Mucosa of descending colon (tissue), 3 donors: ENCODE results near the gene ADCY10. TPM values are rescaled to one million over a fixed set of nuclear protein-coding genes. Genes with fewer than 3 reads are reported as not detected.
"Not testable (repeated sequence)": the region's sequence is repeated elsewhere in the genome, so short reads cannot be mapped to it uniquely, and the experiment has no call there.

ENCODE experiments used
- ATAC-seq: fragments of 200-7000 bp; cut with Tn5 transposase; one replicate; pipeline ENCODE4 v1.9.1; 2020; ENCODE audit warnings: mild to moderate bottlenecking, moderate library complexity
- DNase-seq, 3 donors: peaks; one replicate each; pipeline ENCODE4 v3.0.0-alpha.2; 2020
- H3K36me3 ChIP-seq: fragments of 200-600 bp; one replicate; pipeline ENCODE4 v1.8.0; 2021; ENCODE audit warnings: low read depth, mild to moderate bottlenecking
- H3K4me1 ChIP-seq: fragments of 200-600 bp; one replicate; pipeline ENCODE4 v1.8.0; 2021; ENCODE audit warnings: low read depth, mild to moderate bottlenecking
- H3K4me3 ChIP-seq: fragments of 200-600 bp; one replicate; pipeline ENCODE4 v1.8.0; 2021; ENCODE audit warnings: mild to moderate bottlenecking
- H3K9me3 ChIP-seq: fragments of 200-600 bp; one replicate; pipeline ENCODE4 v1.8.0; 2021; ENCODE audit warnings: mild to moderate bottlenecking
- CTCF ChIP-seq: fragments of 200-600 bp; IDR thresholded peaks from one replicate; pipeline ENCODE4 v1.8.0; 2022; ENCODE audit warnings: antibody characterized with exemption, mild to moderate bottlenecking
- intact Hi-C, 2 donors: fragments of 100-400 bp; cut with DNase I in 1 of 2; cut with micrococcal nuclease in 1 of 2; formaldehyde crosslinking; loops; one replicate each; pipeline versions ENCODE4 v1.11.0 to v1.11.1; 2022; cut with DNase I, micrococcal nuclease
- total RNA-seq, 3 donors: library from RNA; stranded (reverse); fragmentation: NEBNext Ultra II Directional in 2 of 3; extraction: Animal tissue kit (Norgen Biotek cat#: 25700) in 2 of 3; gene quantifications; one replicate each; pipeline versions ENCODE4 v1.2.1 to v1.2.4, GENCODE V29; 2021 to 2023
- donor health status: DM: no; HTN: no; CAD: no; lungs with moderate emphysema.
- donor health status: DM: no; HTN: no; CAD: no.
- donor health status: DM: no; HTN: yes; CAD: no.

ADCY10 gene
- total RNA-seq, 3 donors from 2014 or later = 0.07 to 0.49 (median 0.28) TPM

- no peaks in the 10 kb centered on the region for H3K36me3 ChIP-seq
- DNase-seq (no peak), ATAC-seq (no peak)
- no peaks in the 10 kb centered on the region for H3K9me3 ChIP-seq
- H3K4me3 ChIP-seq = no peak overlapping the region
- TF ChIP-seq CTCF = no peak
- intact Hi-C loops = loop anchor here (10.0 kb wide), 1 partner anchor 84 kb away; the partner anchor contains the start of gene MPZL1 (in 2 of the 2)
- H3K4me1 ChIP-seq = no peaks in the 10 kb centered on the region
These were observed 105.2 kb downstream of the ADCY10 start for GRCh38 chr1:167808690-167809089.

GRCh38 chr1:167808104-167808503 lies 105.8 kb downstream of the ADCY10 start:
- DNase-seq (no peak), ATAC-seq (no peak)
- Histone ChIP-seq H3K9me3 (no peaks in the 10 kb centered on the region), H3K36me3 (no peaks in the 10 kb centered on the region), H3K4me1 (peaks cover 5% of the 10 kb centered on the region), H3K4me3 (no peak overlapping the region)
- intact Hi-C loops = loop anchor here (10.0 kb wide), 1 partner anchor 83 kb away; the partner anchor contains the start of gene MPZL1 (in 2 of the 2)
- TF ChIP-seq CTCF = no peak

GRCh38 chr1:167806676-167807075 lies 107.3 kb downstream of the ADCY10 start:
- H3K36me3 ChIP-seq, H3K4me3 ChIP-seq, DNase-seq, H3K4me1 ChIP-seq, H3K9me3 ChIP-seq, ATAC-seq: not testable (repeated sequence)
- intact Hi-C loops = loop anchor here (10.0 kb wide), 1 partner anchor 82 kb away; the partner anchor contains the start of gene MPZL1 (in 2 of the 2)

GRCh38 chr1:167806235-167806634 lies 107.7 kb downstream of the ADCY10 start:
- intact Hi-C loops = loop anchor here (10.0 kb wide), 1 partner anchor 81 kb away; the partner anchor contains the start of gene MPZL1 (in 2 of the 2)
- ATAC-seq, H3K4me1 ChIP-seq, DNase-seq, H3K36me3 ChIP-seq, H3K4me3 ChIP-seq, H3K9me3 ChIP-seq: not testable (repeated sequence)

- no peak for DNase-seq
- intact Hi-C loops = loop anchor here (10.0 kb wide), 1 partner anchor 80 kb away; the partner anchor contains the start of gene MPZL1 (in 2 of the 2)
- H3K4me3 ChIP-seq = no peak overlapping the region
- peaks cover 7% of the 10 kb centered on the region for H3K4me1 ChIP-seq
- no peak for TF ChIP-seq CTCF
- no peaks in the 10 kb centered on the region for H3K36me3 ChIP-seq
- ATAC-seq = peak; percentile 42
- H3K9me3 ChIP-seq = no peaks in the 10 kb centered on the region
These were observed 108.8 kb downstream of the ADCY10 start for GRCh38 chr1:167805041-167805556.

- Histone ChIP-seq H3K9me3 (no peaks in the 10 kb centered on the region), H3K4me1 (peaks cover 7% of the 10 kb centered on the region), H3K36me3 (no peaks in the 10 kb centered on the region), H3K4me3 (no peak overlapping the region)
- intact Hi-C loops = loop anchor here (10.0 kb wide), 1 partner anchor 79 kb away; the partner anchor contains the start of gene MPZL1 (in 2 of the 2)
- ATAC-seq (peak; percentile 99), DNase-seq (peak; percentile 92 to 96 (median 93))
- peak; percentile 94 for TF ChIP-seq CTCF
These were observed 110.4 kb downstream of the ADCY10 start for GRCh38 chr1:167803358-167804207.
